Measurements from ENCODE around the gene DCLK3.

GRCh38 chr3:36678216-36679013 is 85.9 kb downstream of the DCLK3 start:
- TF ChIP-seq POLR2A (IDR thresholded peaks at IDR 0.05) (no peak), CTCF (IDR thresholded peaks at IDR 0.05 in 8 of 11, conservative IDR thresholded peaks at IDR 0.05 in 3 of 11) (no peak), POLR2AphosphoS5 (IDR thresholded peaks at IDR 0.05) (no peak)

Measured in spleen (tissue), 7 donors.